GM23338 (cell line): ENCODE results near the gene DEFB131B. TPM values are rescaled to one million over a fixed set of nuclear protein-coding genes. Genes with fewer than 3 reads are reported as not detected.
A peak's percentile ranks its signal among the peaks of the same experiment; 100 is the strongest.
"Not testable (repeated sequence)": the region's sequence is repeated elsewhere in the genome, so short reads cannot be mapped to it uniquely, and the experiment has no call there.

Source experiments
- ATAC-seq: fragments of 200-7000 bp; cut with Tn5 transposase; 3 replicates; pipeline ENCODE4 v1.9.1; 2020
- DNase-seq: peaks from one replicate; pipeline ENCODE4 v3.0.0-alpha.2; 2015; ENCODE audit warnings: low spot score
- H2AFZ ChIP-seq: fragments of 200-600 bp; sonication (generic); 2 replicates; pipeline ENCODE4 v1.8.0; 2016; ENCODE audit warnings: antibody characterized with exemption, mild to moderate bottlenecking, moderate library complexity
- H3F3A ChIP-seq: fragments of 200-600 bp; sonication (generic); replicated peaks from 2 replicates; pipeline ENCODE4 v1.8.0; 2017; ENCODE audit warnings: antibody characterized with exemption, mixed run types, low read depth
- H3K27ac ChIP-seq: fragments of 200-600 bp; sonication (generic); 2 replicates; pipeline ENCODE4 v1.6.1; 2016; ENCODE audit warnings: low read depth
- H3K27me3 ChIP-seq: fragments of 200-600 bp; sonication (generic); 2 replicates; pipeline ENCODE4 v1.8.0; 2016; ENCODE audit warnings: mild to moderate bottlenecking, mixed run types, moderate library complexity; ENCODE audit not compliant: insufficient read depth
- H3K36me3 ChIP-seq: fragments of 200-600 bp; sonication (generic); 2 replicates; pipeline ENCODE4 v1.8.0; 2016; ENCODE audit warnings: mild to moderate bottlenecking; ENCODE audit not compliant: insufficient read depth
- H3K4me1 ChIP-seq: fragments of 200-600 bp; sonication (generic); 2 replicates; pipeline ENCODE4 v1.8.0; 2016; ENCODE audit warnings: mild to moderate bottlenecking, moderate library complexity; ENCODE audit not compliant: insufficient read depth
- H3K4me2 ChIP-seq: fragments of 200-600 bp; sonication (generic); 2 replicates; pipeline ENCODE4 v1.7.1; 2017; ENCODE audit warnings: mixed run types
- H3K4me3 ChIP-seq: fragments of 200-600 bp; sonication (generic); 2 replicates; pipeline ENCODE4 v1.6.1; 2016; ENCODE audit warnings: mixed run types
- H3K79me2 ChIP-seq: fragments of 200-600 bp; sonication (generic); replicated peaks from 2 replicates; pipeline ENCODE4 v1.8.0; 2017; ENCODE audit warnings: mild to moderate bottlenecking; ENCODE audit not compliant: insufficient read depth
- H3K9me2 ChIP-seq: fragments of 200-600 bp; sonication (generic); 2 replicates; pipeline ENCODE4 v1.8.0; 2017; ENCODE audit not compliant: insufficient read depth
- H4K20me1 ChIP-seq: fragments of 200-600 bp; sonication (generic); replicated peaks from 2 replicates; pipeline ENCODE4 v1.8.0; 2017; ENCODE audit warnings: mild to moderate bottlenecking; ENCODE audit not compliant: insufficient read depth
- H3K27ac Mint-ChIP-seq: 2 replicates; pipeline ENCODE4 v1.8.0; 2020; ENCODE audit warnings: inconsistent platforms, mild to moderate bottlenecking, moderate library complexity, mixed read lengths
- H3K27me3 Mint-ChIP-seq: 3 replicates; pipeline ENCODE4 v1.8.0; 2022; ENCODE audit warnings: low read depth, mild to moderate bottlenecking, moderate library complexity, mixed read lengths, inconsistent platforms; ENCODE audit not compliant: insufficient read depth, poor library complexity
- H3K36me3 Mint-ChIP-seq: 3 replicates; pipeline ENCODE4 v1.8.0; 2021; ENCODE audit warnings: low read depth, mild to moderate bottlenecking, inconsistent platforms, moderate library complexity, mixed read lengths
- H3K4me1 Mint-ChIP-seq: 3 replicates; pipeline ENCODE4 v1.8.0; 2020; ENCODE audit warnings: mild to moderate bottlenecking, inconsistent platforms, mixed read lengths
- H3K4me3 Mint-ChIP-seq: 3 replicates; pipeline ENCODE4 v1.8.0; 2021; ENCODE audit warnings: moderate library complexity, mild to moderate bottlenecking, inconsistent platforms, mixed read lengths
- H3K9me3 Mint-ChIP-seq: 3 replicates; pipeline ENCODE4 v1.8.0; 2020; ENCODE audit warnings: moderate library complexity, mild to moderate bottlenecking, inconsistent platforms, mixed read lengths
- CTCF ChIP-seq, 2 experiments: fragments of 200-600 bp in 1 of 2; sonication (generic) in 1 of 2; conservative IDR thresholded peaks; 2 replicates each; pipeline versions ENCODE4 v1.5.1 to v1.6.1; 2016 to 2017; ENCODE audit warnings: antibody characterized with exemption in 2 of 2, low read depth in 2 of 2, mild to moderate bottlenecking in 2 of 2, moderate library complexity in 1 of 2
- ETS1 ChIP-seq: IDR thresholded peaks from 2 replicates; pipeline ENCODE4 v1.6.1; 2016; ENCODE audit warnings: antibody characterized with exemption
- polyA plus RNA-seq: library from polyadenylated mRNA; unstranded; fragments of >200 nt; fragmentation: Nextera tagmentation; extraction: Ambion mirVana; gene quantifications from 2 replicates; pipeline ENCODE4 v1.2.1, GENCODE V29; 2016
- total RNA-seq: library from RNA; depleted of rRNA; stranded (reverse); fragments of >200 nt; shearing (Covaris generic); gene quantifications from 2 replicates; pipeline ENCODE4 v1.2.3, GENCODE V29; 2014

DEFB131B gene
- total and polyA plus RNA-seq, 2 experiments from 2014 or later, result not detected

GRCh38 chr11:71908218-71908617, 30.0 kb downstream of the DEFB131B start (continued):
- no peak for TF ChIP-seq ETS1

GRCh38 chr11:71910775-71911174, 32.5 kb downstream of the DEFB131B start:
- H3K27ac ChIP-seq, H3K27ac Mint-ChIP-seq, H3K4me1 ChIP-seq, H2AFZ ChIP-seq, H3K27me3 Mint-ChIP-seq, H3K9me3 Mint-ChIP-seq, DNase-seq, H3F3A ChIP-seq, H3K79me2 ChIP-seq, H3K4me3 ChIP-seq, H3K4me1 Mint-ChIP-seq, H3K4me2 ChIP-seq, H3K27me3 ChIP-seq, H4K20me1 ChIP-seq, H3K9me2 ChIP-seq, H3K4me3 Mint-ChIP-seq, ATAC-seq: not testable (repeated sequence)
- H3K36me3 ChIP-seq, result peaks cover 13% of the 10 kb centered on the region; the same call in 1 of the 2 replicates
- peaks cover 32% of the 10 kb centered on the region for H3K36me3 Mint-ChIP-seq

- peak; percentile 48 to 53 for TF ChIP-seq CTCF (conservative IDR thresholded peaks at IDR 0.05; ENCODE audit: low read depth in 2 of 2)
- H4K20me1 ChIP-seq, H3K27me3 Mint-ChIP-seq, H3K4me2 ChIP-seq, H3K4me3 ChIP-seq, H2AFZ ChIP-seq, H3K4me3 Mint-ChIP-seq, H3F3A ChIP-seq, H3K9me3 Mint-ChIP-seq, H3K79me2 ChIP-seq, ATAC-seq, H3K4me1 Mint-ChIP-seq, H3K9me2 ChIP-seq, H3K4me1 ChIP-seq, H3K27me3 ChIP-seq, H3K27ac ChIP-seq: not testable (repeated sequence)
- DNase-seq, result peak; percentile 17
- Mint-ChIP-seq H3K36me3 (peaks cover 35% of the 10 kb centered on the region), H3K27ac (0 out of 2 replicates have a peak overlapping the region, but pooled peaks have one; percentile 26)
- H3K36me3 ChIP-seq, result peaks cover 15% of the 10 kb centered on the region; the same call in 1 of the 2 replicates
Observed at GRCh38 chr11:71911321-71911985, 33.2 kb downstream of the DEFB131B start.

GRCh38 chr11:71911986-71912340, 33.7 kb downstream of the DEFB131B start:
- not testable (repeated sequence) for H3K27me3 ChIP-seq, H3K4me3 Mint-ChIP-seq, H3F3A ChIP-seq, H3K27me3 Mint-ChIP-seq, H3K79me2 ChIP-seq, H3K27ac ChIP-seq, ATAC-seq, H2AFZ ChIP-seq, H4K20me1 ChIP-seq, H3K4me1 ChIP-seq, H3K4me3 ChIP-seq, H3K4me2 ChIP-seq, H3K9me2 ChIP-seq, H3K9me3 Mint-ChIP-seq, H3K4me1 Mint-ChIP-seq, DNase-seq
- Mint-ChIP-seq H3K36me3 (peaks cover 35% of the 10 kb centered on the region), H3K27ac (0 out of 2 replicates have a peak overlapping the region, but pooled peaks have one; percentile 26)
- H3K36me3 ChIP-seq, result peaks cover 15% of the 10 kb centered on the region; the same call in 1 of the 2 replicates
